HepG2 (cell line): ENCODE data around the gene SYTL3. TPM values are rescaled to one million over a fixed set of nuclear protein-coding genes. Genes with fewer than 3 reads are reported as not detected.

Source experiments
- ATAC-seq: fragments of 200-7000 bp; cut with Tn5 transposase; 3 replicates; pipeline ENCODE4 v1.9.1; 2020; ENCODE audit warnings: mild to moderate bottlenecking, moderate library complexity
- BruUV-seq: library from RNA; stranded (reverse); fragments of 400-500 nt; replicated peaks from 2 replicates; lab custom pipeline; 2021; lab: Mats Ljungman, UMichigan
- CTCF ChIA-PET: fragments of 300-600 bp; formaldehyde crosslinking; extraction: SDS; loops from one replicate; lab custom pipeline; 2021; ENCODE audit warnings: low total read pairs, inconsistent platforms, low intra/inter-chr PET ratio; lab: Yijun Ruan, JAX
- POLR2A ChIA-PET: fragments of 350-600 bp; sonication (Branson Sonifier 250); formaldehyde crosslinking; loops from one replicate; lab custom pipeline; 2020; ENCODE audit warnings: antibody characterized with exemption, inconsistent platforms; lab: Yijun Ruan, JAX
- DNase-seq: peaks from one replicate; pipeline ENCODE4 v3.0.0-alpha.2; 2015; ENCODE audit warnings: low spot score
- FAIRE-seq: peaks from 3 replicates; lab custom pipeline; 2011; peaks lifted over from hg19 to GRCh38; lab: Jason Lieb, UNC
- H2AFZ ChIP-seq: one replicate; pipeline ENCODE4 v1.6.1; 2011; ENCODE audit warnings: low read length, inconsistent platforms
- H3K27ac ChIP-seq: fragments of 300-600 bp; 3 replicates; pipeline ENCODE4 v1.8.0; 2011; ENCODE audit warnings: mixed run types, mild to moderate bottlenecking, mixed read lengths, low read length, inconsistent platforms; ENCODE audit not compliant: insufficient read depth; ENCODE audit errors: extremely low read length
- H3K27me3 ChIP-seq, 2 experiments: fragments of 200-600 bp in 1 of 2; 2 replicates in 1 of 2; 3 replicates in 1 of 2; pipeline versions ENCODE4 v1.6.0 to v1.8.0; 2011; ENCODE audit warnings: low read length in 2 of 2, mild to moderate bottlenecking in 2 of 2, moderate library complexity in 2 of 2, inconsistent platforms in 1 of 2; ENCODE audit not compliant: insufficient read depth in 2 of 2, control insufficient read depth in 1 of 2
- H3K36me3 ChIP-seq, 2 experiments: fragments of 200-600 bp in 1 of 2; replicated peaks in 1 of 2; 2 replicates in 1 of 2; 3 replicates in 1 of 2; pipeline versions ENCODE4 v1.5.1 to v1.8.0; 2011; ENCODE audit warnings: low read length in 2 of 2, inconsistent platforms in 1 of 2; ENCODE audit not compliant: insufficient read depth in 2 of 2, control insufficient read depth in 1 of 2
- H3K4me1 ChIP-seq: 2 replicates; pipeline ENCODE4 v1.5.1; 2012; ENCODE audit warnings: low read length, inconsistent platforms; ENCODE audit not compliant: insufficient read depth
- H3K4me2 ChIP-seq: 2 replicates; pipeline ENCODE4 v1.6.0; 2011; ENCODE audit warnings: low read depth, low read length, inconsistent platforms
- H3K4me3 ChIP-seq, 3 experiments: fragments of 200-600 bp in 1 of 3; sonication (generic), shearing (Covaris generic) in 1 of 3; replicated peaks in 1 of 3; 2 replicates each; pipeline ENCODE4 v1.5.1; 2011 to 2016; ENCODE audit warnings: low read length in 3 of 3, inconsistent platforms in 2 of 3, low read depth in 2 of 3, mild to moderate bottlenecking in 2 of 3, control low read depth in 1 of 3, mixed read lengths in 1 of 3; ENCODE audit not compliant: insufficient read depth in 1 of 3
- H3K79me2 ChIP-seq: one replicate; pipeline ENCODE4 v1.6.1; 2011; ENCODE audit warnings: low read length, inconsistent platforms; ENCODE audit not compliant: insufficient read depth
- H3K9ac ChIP-seq: 2 replicates; pipeline ENCODE4 v1.6.0; 2011; ENCODE audit warnings: mild to moderate bottlenecking, low read depth, low read length, inconsistent platforms; ENCODE audit not compliant: insufficient read depth
- H3K9me3 ChIP-seq: 2 replicates; pipeline ENCODE4 v1.5.1; 2012; ENCODE audit warnings: mild to moderate bottlenecking, low read length
- H4K20me1 ChIP-seq: 2 replicates; pipeline ENCODE4 v1.6.0; 2011; ENCODE audit warnings: inconsistent platforms, mild to moderate bottlenecking, low read length, moderate library complexity; ENCODE audit not compliant: insufficient read depth
- CREB1 ChIP-seq, 2 experiments: fragments of 450-650 bp in 1 of 2; IDR thresholded peaks; 2 replicates each; pipeline ENCODE4 v1.6.1; 2016 to 2017; ENCODE audit warnings: control low read depth in 1 of 2, mild to moderate bottlenecking in 1 of 2, missing compliant biosample characterization in 1 of 2, missing genetic modification characterization in 1 of 2
- EZH2 ChIP-seq: conservative IDR thresholded peaks from 2 replicates; pipeline ENCODE4 v1.6.1; 2012; ENCODE audit warnings: mild to moderate bottlenecking, low read depth, low read length, moderate library complexity
- GLMP ChIP-seq: sonication (generic); formaldehyde crosslinking; IDR thresholded peaks from 2 replicates; pipeline ENCODE4 v1.9.0; 2021; ENCODE audit warnings: missing genetic modification reagents, mild to moderate bottlenecking, borderline replicate concordance
- NFE2L1 ChIP-seq: sonication (generic); formaldehyde crosslinking; IDR thresholded peaks from 2 replicates; pipeline ENCODE4 v1.4.0; 2020; ENCODE audit warnings: missing genetic modification reagents, mild to moderate bottlenecking, borderline replicate concordance
- SOX13 ChIP-seq, 3 experiments: fragments of 450-650 bp in 1 of 3; sonication (generic) in 1 of 3; formaldehyde crosslinking in 1 of 3; IDR thresholded peaks in 2 of 3; conservative IDR thresholded peaks in 1 of 3; 2 replicates each; pipeline versions ENCODE4 v1.5.0 to v1.6.1; 2016 to 2020; ENCODE audit warnings: antibody characterized with exemption in 1 of 3, mild to moderate bottlenecking in 1 of 3, missing compliant biosample characterization in 1 of 3, missing genetic modification reagents in 1 of 3, moderate library complexity in 1 of 3
- ZNF263 ChIP-seq: sonication (generic); formaldehyde crosslinking; IDR thresholded peaks from 2 replicates; pipeline ENCODE4 v1.4.0; 2020; ENCODE audit warnings: missing genetic modification reagents
- ZNF546 ChIP-seq: sonication (generic); formaldehyde crosslinking; conservative IDR thresholded peaks from 2 replicates; pipeline ENCODE4 v1.8.1; 2023; ENCODE audit warnings: mild to moderate bottlenecking, missing genetic modification reagents
- ZNF644 ChIP-seq: IDR thresholded peaks from 2 replicates; pipeline ENCODE4 v1.6.1; 2016; ENCODE audit warnings: low read depth
- WGBS: methylation state at CpG from one replicate; pipeline ENCODE4 v1.1.6; 2017; ENCODE audit warnings: low lambda C conversion rate; 5-methylcytosine and 5-hydroxymethylcytosine counted together
- in situ Hi-C: cut with HindIII; loops from 2 replicates; pipeline ENCODE4 v1.10.0; 2017; ENCODE audit warnings: low pct_unique_long_range_greater_than_20kb; ENCODE audit not compliant: extremely low pct_ligation_motif_present
- intact Hi-C: fragments of 100-400 bp; cut with micrococcal nuclease; formaldehyde crosslinking; loops from one replicate; pipeline ENCODE4 v1.10.0; 2022; ENCODE audit not compliant: unreplicated experiment
- polyA plus RNA-seq, 8 experiments: library from polyadenylated mRNA; depleted of rRNA in 3 of 8; stranded (reverse) in 7 of 8; unstranded in 1 of 8; fragments of >200 nt; fragmentation: Illumina TruSeq in 4 of 8; extraction: Trizol in 4 of 8; gene quantifications; 2 replicates each; pipeline versions ENCODE4 v1.2.1 to v1.2.3, GENCODE V29; 2011 to 2016; ENCODE audit warnings: low read depth in 4 of 8, missing spikeins in 1 of 8, mixed read lengths in 1 of 8; ENCODE audit not compliant: insufficient read depth in 1 of 8
- total RNA-seq, 5 experiments: library from RNA; depleted of rRNA; stranded (reverse); fragments of >200 nt; fragmentation: Illumina TruSeq; extraction: Trizol; gene quantifications; 2 replicates each; pipeline ENCODE4 v1.2.3, GENCODE V29; 2016; ENCODE audit warnings: low read depth in 1 of 5
- TF ChIP-seq, protein P1 (sequence below): sonication (generic); formaldehyde crosslinking; IDR thresholded peaks from 2 replicates; pipeline ENCODE4 v1.8.1; 2023; ENCODE audit warnings: mild to moderate bottlenecking, missing genetic modification reagents, borderline replicate concordance
- TF ChIP-seq, protein P2 (sequence below): sonication (generic); formaldehyde crosslinking; IDR thresholded peaks from 2 replicates; pipeline ENCODE4 v1.4.0; 2020; ENCODE audit warnings: mild to moderate bottlenecking, missing genetic modification reagents, borderline replicate concordance

Gene SYTL3
- total and polyA plus RNA-seq, 2 of the 13 experiments (the other 11 are each of a cell fraction or from before 2014, with no cell fraction given) = 0.11 to 0.28 TPM

GRCh38 chr6:158667360-158667981 lies 17.6 kb downstream of the SYTL3 start:
- H3K4me3 ChIP-seq = no peak overlapping the region
- no TSS peak for BruUV-seq
- ChIA-PET POLR2A (no interaction called here), CTCF (no interaction called here)
- DNase-seq (no peak), ATAC-seq (no peak), FAIRE-seq (no peak)
- no peaks in the 10 kb centered on the region for H3K4me1 ChIP-seq
- WGBS = 42% methylated on average over 8 of the region's 8 CpGs
- H4K20me1 ChIP-seq = no peaks in the 10 kb centered on the region
- in situ Hi-C loops = no loop called here
- no peaks in the 10 kb centered on the region for H3K79me2 ChIP-seq
- no peak overlapping the region for H2AFZ ChIP-seq
- intact Hi-C loops = no loop called here
- no peaks in the 10 kb centered on the region for H3K9me3 ChIP-seq
- H3K4me2 ChIP-seq = no peak overlapping the region
- H3K9ac ChIP-seq = no peak overlapping the region
- H3K36me3 ChIP-seq = no peaks in the 10 kb centered on the region
- H3K27me3 ChIP-seq = peaks cover 20 to 68% of the 10 kb centered on the region in 2 experiments; a peak in 4 of 5 replicates
- TF ChIP-seq EZH2 = peak; percentile 75; the same call in 1 of the 2 replicates
- TF ChIP-seq SOX13 (IDR thresholded peaks at IDR 0.05) = no peak
- TF ChIP-seq SOX13 (CRISPR knock-in tag; conservative IDR thresholded peaks at IDR 0.05 in 1 of 2, IDR thresholded peaks at IDR 0.05 in 1 of 2) = no peak
- TF ChIP-seq NFE2L1 (CRISPR knock-in tag) = no peak
- H3K27ac ChIP-seq = no peak overlapping the region

DNA sequence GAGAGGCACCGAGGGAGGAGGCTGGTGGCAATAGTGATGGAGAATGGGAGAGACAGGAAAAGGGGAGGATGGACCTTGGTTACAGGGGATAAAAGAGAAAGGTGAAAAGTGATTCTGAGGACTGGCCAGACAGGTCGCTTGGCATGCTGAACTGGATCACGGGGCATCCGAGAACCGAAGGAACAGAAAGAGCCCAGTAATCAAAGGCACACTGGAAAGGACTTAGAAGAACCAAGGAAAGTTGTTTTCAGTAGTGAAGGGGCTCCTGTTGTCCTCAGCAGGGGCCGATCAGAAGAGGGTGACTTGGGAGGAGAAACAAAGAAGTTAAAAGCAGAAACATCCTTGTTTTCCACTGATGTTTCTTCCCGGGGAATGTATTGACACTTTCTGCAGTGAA lies 18.9 kb downstream of the SYTL3 start:
- no TSS peak for BruUV-seq
- H2AFZ ChIP-seq = no peak overlapping the region
- H3K27me3 ChIP-seq = peaks cover 18 to 56% of the 10 kb centered on the region in 2 experiments; a peak in 4 of 5 replicates
- CTCF ChIA-PET = no interaction called here
- in situ Hi-C loops (no loop called here), intact Hi-C loops (no loop called here)
- no peak for FAIRE-seq
- H3K36me3 ChIP-seq = no peaks in the 10 kb centered on the region
- no peak overlapping the region for H3K9ac ChIP-seq
- WGBS = 29% methylated on average over 7 of the region's 7 CpGs
- H3K4me2 ChIP-seq = no peak overlapping the region
- H3K27ac ChIP-seq = no peak overlapping the region
- no peak for DNase-seq
- no peak for ATAC-seq
- H3K4me1 ChIP-seq = no peaks in the 10 kb centered on the region
- H3K9me3 ChIP-seq = no peaks in the 10 kb centered on the region
- POLR2A ChIA-PET = no interaction called here
- no peaks in the 10 kb centered on the region for H4K20me1 ChIP-seq
- no peaks in the 10 kb centered on the region for H3K79me2 ChIP-seq
- H3K4me3 ChIP-seq = no peak overlapping the region
- TF ChIP-seq, protein P1, sequence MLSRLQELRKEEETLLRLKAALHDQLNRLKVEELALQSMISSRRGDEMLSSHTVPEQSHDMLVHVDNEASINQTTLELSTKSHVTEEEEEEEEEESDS = no peak
- no peak for TF ChIP-seq ZNF546 (CRISPR knock-in tag)
- TF ChIP-seq ZNF644 (CRISPR knock-in tag) = no peak
- TF ChIP-seq GLMP (CRISPR knock-in tag) = no peak
- no peak for TF ChIP-seq CREB1 (IDR thresholded peaks at IDR 0.05)
- TF ChIP-seq CREB1 (CRISPR knock-in tag; IDR thresholded peaks at IDR 0.05) = no peak
- TF ChIP-seq, protein P2, sequence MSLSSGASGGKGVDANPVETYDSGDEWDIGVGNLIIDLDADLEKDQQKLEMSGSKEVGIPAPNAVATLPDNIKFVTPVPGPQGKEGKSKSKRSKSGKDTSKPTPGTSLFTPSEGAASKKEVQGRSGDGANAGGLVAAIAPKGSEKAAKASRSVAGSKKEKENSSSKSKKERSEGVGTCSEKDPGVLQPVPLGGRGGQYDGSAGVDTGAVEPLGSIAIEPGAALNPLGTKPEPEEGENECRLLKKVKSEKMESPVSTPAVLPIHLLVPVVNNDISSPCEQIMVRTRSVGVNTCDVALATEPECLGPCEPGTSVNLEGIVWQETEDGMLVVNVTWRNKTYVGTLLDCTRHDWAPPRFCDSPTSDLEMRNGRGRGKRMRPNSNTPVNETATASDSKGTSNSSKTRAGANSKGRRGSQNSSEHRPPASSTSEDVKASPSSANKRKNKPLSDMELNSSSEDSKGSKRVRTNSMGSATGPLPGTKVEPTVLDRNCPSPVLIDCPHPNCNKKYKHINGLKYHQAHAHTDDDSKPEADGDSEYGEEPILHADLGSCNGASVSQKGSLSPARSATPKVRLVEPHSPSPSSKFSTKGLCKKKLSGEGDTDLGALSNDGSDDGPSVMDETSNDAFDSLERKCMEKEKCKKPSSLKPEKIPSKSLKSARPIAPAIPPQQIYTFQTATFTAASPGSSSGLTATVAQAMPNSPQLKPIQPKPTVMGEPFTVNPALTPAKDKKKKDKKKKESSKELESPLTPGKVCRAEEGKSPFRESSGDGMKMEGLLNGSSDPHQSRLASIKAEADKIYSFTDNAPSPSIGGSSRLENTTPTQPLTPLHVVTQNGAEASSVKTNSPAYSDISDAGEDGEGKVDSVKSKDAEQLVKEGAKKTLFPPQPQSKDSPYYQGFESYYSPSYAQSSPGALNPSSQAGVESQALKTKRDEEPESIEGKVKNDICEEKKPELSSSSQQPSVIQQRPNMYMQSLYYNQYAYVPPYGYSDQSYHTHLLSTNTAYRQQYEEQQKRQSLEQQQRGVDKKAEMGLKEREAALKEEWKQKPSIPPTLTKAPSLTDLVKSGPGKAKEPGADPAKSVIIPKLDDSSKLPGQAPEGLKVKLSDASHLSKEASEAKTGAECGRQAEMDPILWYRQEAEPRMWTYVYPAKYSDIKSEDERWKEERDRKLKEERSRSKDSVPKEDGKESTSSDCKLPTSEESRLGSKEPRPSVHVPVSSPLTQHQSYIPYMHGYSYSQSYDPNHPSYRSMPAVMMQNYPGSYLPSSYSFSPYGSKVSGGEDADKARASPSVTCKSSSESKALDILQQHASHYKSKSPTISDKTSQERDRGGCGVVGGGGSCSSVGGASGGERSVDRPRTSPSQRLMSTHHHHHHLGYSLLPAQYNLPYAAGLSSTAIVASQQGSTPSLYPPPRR (CRISPR knock-in tag) = no peak
- no peak for TF ChIP-seq ZNF263 (CRISPR knock-in tag)
